Lower leg skin (tissue), 4 donors: Measurements from ENCODE around the gene DOCK1. TPM values are rescaled to one million over a fixed set of nuclear protein-coding genes. Genes with fewer than 3 reads are reported as not detected.

Source experiments
- DNase-seq, 2 donors: peaks; one replicate each; pipeline ENCODE4 v3.0.0-alpha.2; 2019; ENCODE audit warnings: low spot score in 2 of 2
- H3K4me3 ChIP-seq: fragments of 200-600 bp; sonication (generic); 2 replicates; pipeline ENCODE4 v1.5.1; 2017; ENCODE audit warnings: mild to moderate bottlenecking, low read depth; ENCODE audit not compliant: poor library complexity, severe bottlenecking
- CTCF ChIP-seq, 3 donors: fragments of 450-650 bp; IDR thresholded peaks; one replicate each; pipeline ENCODE4 v1.5.1; 2016; ENCODE audit warnings: antibody characterized with exemption in 3 of 3, mild to moderate bottlenecking in 3 of 3, moderate library complexity in 2 of 3
- POLR2A ChIP-seq, 2 donors: fragments of 450-650 bp; IDR thresholded peaks; one replicate each; pipeline ENCODE4 v1.6.1; 2016 to 2017; ENCODE audit warnings: antibody characterized with exemption in 2 of 2, mild to moderate bottlenecking in 1 of 2, moderate library complexity in 1 of 2
- WGBS, 2 donors: methylation state at CpG; one replicate each; pipeline ENCODE4 v1.1.5; 2018; 5-methylcytosine and 5-hydroxymethylcytosine counted together
- intact Hi-C: fragments of 100-400 bp; cut with DNase I; formaldehyde crosslinking; loops from one replicate; pipeline ENCODE4 v1.15.0; 2023; ENCODE audit warnings: low total_unique reads
- total RNA-seq, 4 donors: library from RNA; depleted of rRNA; stranded (reverse); fragments of >200 nt; gene quantifications; one replicate each; pipeline ENCODE4 v1.1.0, GENCODE V29; 2016

The DOCK1 gene
- total RNA-seq, 4 donors from 2014 or later: 76.6 to 108 (median 83.4) TPM

- 66 to 76% methylated on average over 8 of the region's 8 CpGs for WGBS, 2 donors
- TF ChIP-seq POLR2A (IDR thresholded peaks at IDR 0.05): no peak
- no peak for TF ChIP-seq CTCF (IDR thresholded peaks at IDR 0.05)
- no peak for DNase-seq
- intact Hi-C loops: no loop called here
- no peak overlapping the region for H3K4me3 ChIP-seq
These were observed 587.5 kb downstream of the DOCK1 start for GRCh38 chr10:127492607-127493250.

- intact Hi-C loops: no loop called here
- no peak for DNase-seq
- H3K4me3 ChIP-seq: no peak overlapping the region
- TF ChIP-seq POLR2A (IDR thresholded peaks at IDR 0.05): no peak
- no peak for TF ChIP-seq CTCF (IDR thresholded peaks at IDR 0.05)
- 41 to 47% methylated on average over 13 of the region's 13 CpGs for WGBS, 2 donors
These were observed 590.8 kb downstream of the DOCK1 start for GRCh38 chr10:127496035-127496434.

- WGBS, 2 donors: 91 to 92% methylated on average over 10 of the region's 10 CpGs
- H3K4me3 ChIP-seq: no peak overlapping the region
- TF ChIP-seq CTCF (IDR thresholded peaks at IDR 0.05) (no peak), POLR2A (IDR thresholded peaks at IDR 0.05) (no peak)
- intact Hi-C loops: no loop called here
- DNase-seq: no peak
These were observed 592.5 kb downstream of the DOCK1 start for GRCh38 chr10:127497685-127498084.

- 73 to 78% methylated on average over 14 of the region's 14 CpGs for WGBS, 2 donors
- no peak for DNase-seq
- intact Hi-C loops: no loop called here
- TF ChIP-seq POLR2A (IDR thresholded peaks at IDR 0.05): no peak
- TF ChIP-seq CTCF (IDR thresholded peaks at IDR 0.05): no peak
- H3K4me3 ChIP-seq: no peak overlapping the region
These were observed 592.9 kb downstream of the DOCK1 start for GRCh38 chr10:127498087-127498486.

GRCh38 chr10:127500127-127500526 lies 594.9 kb downstream of the DOCK1 start:
- 72 to 78% methylated on average over 8 of the region's 8 CpGs for WGBS, 2 donors
- intact Hi-C loops: no loop called here
- H3K4me3 ChIP-seq: no peak overlapping the region
- TF ChIP-seq CTCF (IDR thresholded peaks at IDR 0.05) (no peak), POLR2A (IDR thresholded peaks at IDR 0.05) (no peak)
- no peak for DNase-seq

Other genes starting within 250 kb of the DOCK1 start
- 1 to 10 TPM; 2.7 to 5.8 (median 4.0) TPM for gene C10orf90, start 234.7 kb upstream of the DOCK1 start, total RNA-seq